GM21367 (cell line): ENCODE measurements around the gene APBA3.

Experiments
- ATAC-seq: cut with Tn5 transposase; IDR thresholded peaks from one replicate; pipeline ENCODE4 v1.9.1; 2021; ENCODE audit not compliant: unreplicated experiment

APBA3 gene

DNA sequence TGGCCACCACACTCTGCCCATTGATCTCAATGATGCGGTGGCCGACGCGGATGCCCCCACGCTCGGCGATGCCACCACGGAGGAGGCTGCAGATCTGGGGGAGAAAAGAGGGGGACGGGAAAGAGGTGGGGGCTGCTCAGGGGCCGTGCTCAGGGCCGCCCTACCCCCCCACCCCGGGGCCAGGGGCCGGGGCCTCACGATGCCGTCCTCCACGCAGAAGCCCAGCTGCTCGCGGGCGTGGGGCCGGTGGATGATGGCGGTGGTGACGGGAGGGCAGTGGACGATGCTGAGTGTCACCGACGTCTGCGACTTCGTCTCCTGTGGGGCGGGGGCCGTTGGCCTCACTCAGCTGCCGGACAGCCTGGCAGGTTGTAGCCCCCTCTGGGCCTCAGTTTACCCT is 10.3 kb downstream of the APBA3 start:
- no peak for ATAC-seq

GRCh38 chr19:3750211-3750610 is 11.3 kb downstream of the APBA3 start:
- no peak for ATAC-seq

DNA sequence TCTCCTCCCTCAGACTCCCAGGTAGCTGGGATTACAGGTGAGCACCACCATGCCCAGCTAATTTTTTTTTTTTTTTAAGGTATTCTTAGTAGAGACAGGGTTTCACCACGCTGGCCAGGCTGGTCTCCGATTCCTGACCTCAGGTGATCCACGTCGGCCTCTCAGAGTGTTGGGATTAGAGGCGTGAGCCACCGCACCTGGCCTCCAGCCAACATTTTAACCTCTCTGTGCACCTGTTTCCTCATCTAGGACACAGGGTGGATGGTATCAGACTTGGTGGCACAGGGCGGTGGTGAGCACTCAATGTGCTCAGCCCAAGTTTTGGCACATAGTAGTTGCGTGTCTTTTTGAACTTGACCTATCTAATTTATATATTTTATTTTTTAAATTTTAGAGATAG is 12.5 kb downstream of the APBA3 start:
- no peak for ATAC-seq

- ATAC-seq, result no peak
Measured at GRCh38 chr19:3746371-3747056, 15.0 kb downstream of the APBA3 start.

- ATAC-seq, result no peak
Measured at GRCh38 chr19:3745363-3746045, 16.0 kb downstream of the APBA3 start.

GRCh38 chr19:3743486-3743885 is 18.0 kb downstream of the APBA3 start:
- ATAC-seq, result no peak

- no peak for ATAC-seq
Measured at GRCh38 chr19:3740431-3740830, 21.1 kb downstream of the APBA3 start.

- ATAC-seq, result no peak
Measured at GRCh38 chr19:3738477-3739220, 22.8 kb downstream of the APBA3 start.

DNA sequence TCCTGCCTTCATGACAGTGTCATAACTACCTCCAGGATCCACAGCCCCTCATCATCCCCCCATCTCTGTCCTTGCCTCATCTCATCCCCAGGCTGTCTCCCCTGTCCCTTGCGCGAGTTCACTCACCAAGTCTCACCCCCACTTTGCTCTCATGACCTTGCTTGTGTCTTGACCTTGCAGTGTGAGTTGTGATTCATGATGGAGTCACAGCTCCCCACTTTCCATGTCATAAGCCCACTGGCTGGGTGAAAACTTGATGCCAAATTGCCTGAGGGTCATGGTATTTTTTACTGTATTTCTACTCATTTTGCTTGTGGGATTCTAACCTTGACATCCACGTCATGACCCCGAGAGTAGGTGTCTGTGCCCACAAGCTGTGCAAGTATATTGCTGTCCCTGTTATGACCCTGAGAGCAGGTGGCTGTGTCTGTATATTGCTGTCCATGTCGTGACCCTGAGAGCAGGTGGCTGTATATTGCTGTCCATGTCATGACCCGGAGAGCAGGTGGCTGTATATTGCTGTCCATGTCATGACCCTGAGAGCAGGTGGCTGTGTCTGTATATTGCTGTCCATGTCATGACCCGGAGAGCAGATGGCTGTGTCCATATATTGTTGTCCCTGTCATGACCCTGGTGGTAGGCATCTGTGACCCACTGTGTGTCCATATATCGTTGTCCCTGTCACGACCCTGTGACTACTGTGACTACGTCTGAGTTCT is 23.8 kb downstream of the APBA3 start:
- ATAC-seq, result no peak

GRCh38 chr19:3736106-3736724 is 25.3 kb downstream of the APBA3 start:
- no peak for ATAC-seq

DNA sequence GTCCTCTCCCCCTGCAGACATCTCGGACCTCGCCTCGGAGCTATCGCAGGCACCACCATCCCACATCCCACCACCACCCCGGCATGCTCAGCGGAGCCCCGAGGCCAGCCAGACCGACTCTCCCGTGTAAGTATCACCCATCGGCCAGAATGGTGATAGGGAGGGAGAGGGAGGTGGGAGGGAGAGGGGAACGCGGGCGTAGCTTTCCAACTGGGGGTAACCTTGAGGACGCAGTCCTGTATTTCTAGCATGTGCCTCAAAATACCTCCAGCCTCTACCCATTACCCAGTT is 27.2 kb downstream of the APBA3 start:
- ATAC-seq, result no peak

DNA sequence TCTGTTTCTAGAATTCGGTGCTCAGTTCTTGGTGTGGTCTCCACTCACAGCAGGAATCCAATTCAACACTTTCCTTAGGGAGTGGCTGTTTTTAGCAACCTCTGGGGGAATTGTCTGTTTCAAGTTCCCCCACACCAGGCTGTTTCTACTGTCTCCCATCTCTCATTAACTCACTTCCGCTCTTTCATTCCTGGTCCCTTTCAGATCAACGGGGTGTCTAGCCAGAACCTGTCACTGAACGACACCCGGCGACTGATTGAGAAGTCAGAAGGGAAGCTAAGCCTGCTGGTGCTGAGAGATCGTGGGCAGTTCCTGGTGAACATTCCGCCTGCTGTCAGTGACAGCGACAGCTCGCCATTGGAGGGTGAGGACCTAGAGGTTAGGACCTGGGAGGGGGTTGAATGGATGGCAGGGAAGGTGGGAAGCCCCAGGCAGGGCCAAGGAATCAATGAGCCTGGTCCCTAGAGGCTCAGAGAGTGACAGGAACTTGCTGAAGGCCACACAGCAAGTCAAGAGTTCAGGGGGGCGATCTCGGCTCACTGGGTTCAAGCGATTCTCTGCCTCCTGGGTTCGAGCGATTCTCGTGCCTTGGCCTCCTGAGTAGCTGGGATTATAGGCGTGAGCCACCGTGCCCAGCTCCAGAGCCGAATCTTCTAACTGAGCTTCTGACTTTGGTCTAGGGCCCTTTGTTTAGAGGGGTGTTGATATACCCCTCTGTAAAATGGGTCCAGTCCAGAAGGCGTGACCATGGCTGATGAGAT is 27.8 kb downstream of the APBA3 start:
- ATAC-seq, result no peak

DNA sequence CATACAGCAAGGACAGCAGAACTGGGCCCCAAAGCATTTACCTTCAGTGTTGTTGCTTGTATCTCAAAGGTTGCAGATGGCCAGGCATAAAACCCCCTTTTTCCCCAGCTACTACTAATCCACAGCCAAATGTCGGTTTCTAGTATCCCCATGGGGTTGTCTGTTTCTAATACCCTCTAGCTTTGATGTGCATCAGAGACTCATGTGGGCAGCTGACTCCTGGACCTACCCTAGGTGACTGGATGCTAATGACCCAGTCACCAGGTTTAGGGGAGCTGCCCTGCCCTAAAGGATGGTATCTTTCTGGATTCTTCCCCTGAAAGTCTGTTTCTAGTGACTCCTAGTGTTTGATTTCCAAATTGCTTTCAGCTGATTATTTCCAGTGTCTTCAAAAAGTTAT is 29.4 kb downstream of the APBA3 start:
- ATAC-seq, result no peak

DNA sequence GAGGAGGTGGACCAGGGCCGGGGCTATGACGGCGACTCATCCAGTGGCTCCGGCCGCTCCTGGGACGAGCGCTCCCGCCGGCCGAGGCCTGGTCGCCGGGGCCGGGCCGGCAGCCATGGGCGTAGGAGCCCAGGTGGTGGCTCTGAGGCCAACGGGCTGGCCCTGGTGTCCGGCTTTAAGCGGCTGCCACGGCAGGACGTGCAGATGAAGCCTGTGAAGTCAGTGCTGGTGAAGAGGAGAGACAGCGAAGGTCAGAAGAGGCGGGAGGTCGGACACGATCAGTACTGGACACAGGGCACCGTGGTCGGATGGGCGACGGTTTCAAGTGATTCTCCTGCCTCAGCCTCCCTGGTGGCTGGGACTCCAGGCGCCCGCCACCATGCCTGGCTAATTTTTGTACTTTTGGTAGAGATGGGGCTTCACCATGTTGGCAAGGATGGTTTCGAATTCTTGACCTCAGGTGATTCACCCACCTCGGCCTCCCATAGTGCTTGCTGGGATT is 31.0 kb downstream of the APBA3 start:
- ATAC-seq, result no peak

DNA sequence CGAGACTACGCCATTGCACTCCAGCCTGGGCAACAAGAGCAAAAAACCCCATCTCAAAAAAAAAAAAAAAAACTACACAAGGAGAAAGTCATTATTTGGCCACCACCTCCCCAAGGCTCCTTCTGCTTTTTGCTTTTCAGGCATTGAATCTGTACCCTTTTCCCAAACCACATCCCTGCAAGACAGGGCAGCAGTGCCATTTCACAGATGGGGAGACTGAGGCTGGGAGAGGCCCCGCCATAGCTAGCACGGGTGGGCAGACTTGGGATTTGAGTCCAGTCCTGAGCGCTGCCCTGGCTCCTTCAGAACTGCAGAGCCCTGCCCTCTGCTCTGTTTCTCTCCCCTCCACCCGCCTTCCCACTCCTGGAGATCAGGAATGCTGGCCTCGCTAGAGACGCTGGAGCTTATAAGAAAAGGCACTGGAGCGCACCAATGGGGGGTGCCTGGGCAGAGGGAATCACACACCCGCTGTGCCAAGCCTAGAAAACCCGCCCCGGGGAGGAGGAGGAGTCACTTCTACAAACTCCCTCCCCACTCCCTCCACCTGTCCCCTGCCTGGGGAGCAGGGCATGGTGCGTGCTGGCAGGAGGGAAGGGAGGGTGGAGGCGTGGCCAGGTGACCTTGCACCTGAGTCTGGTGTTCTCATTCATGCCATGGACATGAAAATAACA is 35.7 kb downstream of the APBA3 start:
- ATAC-seq, result no peak

- ATAC-seq, result no peak
Measured at GRCh38 chr19:3725121-3725520, 36.4 kb downstream of the APBA3 start.

GRCh38 chr19:3723883-3724282 is 37.6 kb downstream of the APBA3 start:
- no peak for ATAC-seq

- no peak for ATAC-seq
Measured at GRCh38 chr19:3723110-3723488, 38.4 kb downstream of the APBA3 start.

- no peak for ATAC-seq
Measured at GRCh38 chr19:3722443-3723109, 38.9 kb downstream of the APBA3 start.
